ENCODE results near the gene VWA8. TPM values are rescaled to one million over a fixed set of nuclear protein-coding genes. Genes with fewer than 3 reads are reported as not detected.
A peak's percentile ranks its signal among the peaks of the same experiment; 100 is the strongest.

Gene VWA8
- total RNA-seq, 4 donors from 2014 or later, result 27.1 to 39.7 (median 30.4) TPM

DNA sequence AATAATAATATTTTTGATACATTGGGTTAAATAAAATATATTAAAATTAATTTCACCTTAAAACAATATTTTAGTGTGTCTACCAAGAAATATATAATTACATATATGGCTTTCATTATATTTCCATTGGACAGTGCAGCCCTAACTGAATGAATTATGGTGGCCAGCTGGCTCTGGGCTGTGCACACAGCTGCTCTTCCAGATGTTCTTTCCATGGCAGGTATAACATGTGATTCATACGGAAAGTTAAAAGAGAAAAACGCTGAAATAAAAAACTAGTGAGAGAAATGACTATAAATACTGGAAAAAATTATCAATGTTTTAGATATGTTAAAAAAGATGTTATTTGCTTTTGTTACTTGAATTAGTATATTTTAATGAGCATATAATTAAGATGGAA lies 287.3 kb downstream of the VWA8 start:
- no peak overlapping the region for H3K27ac ChIP-seq
- no peaks in the 10 kb centered on the region for H3K9me3 ChIP-seq
- TF ChIP-seq, protein P1, sequence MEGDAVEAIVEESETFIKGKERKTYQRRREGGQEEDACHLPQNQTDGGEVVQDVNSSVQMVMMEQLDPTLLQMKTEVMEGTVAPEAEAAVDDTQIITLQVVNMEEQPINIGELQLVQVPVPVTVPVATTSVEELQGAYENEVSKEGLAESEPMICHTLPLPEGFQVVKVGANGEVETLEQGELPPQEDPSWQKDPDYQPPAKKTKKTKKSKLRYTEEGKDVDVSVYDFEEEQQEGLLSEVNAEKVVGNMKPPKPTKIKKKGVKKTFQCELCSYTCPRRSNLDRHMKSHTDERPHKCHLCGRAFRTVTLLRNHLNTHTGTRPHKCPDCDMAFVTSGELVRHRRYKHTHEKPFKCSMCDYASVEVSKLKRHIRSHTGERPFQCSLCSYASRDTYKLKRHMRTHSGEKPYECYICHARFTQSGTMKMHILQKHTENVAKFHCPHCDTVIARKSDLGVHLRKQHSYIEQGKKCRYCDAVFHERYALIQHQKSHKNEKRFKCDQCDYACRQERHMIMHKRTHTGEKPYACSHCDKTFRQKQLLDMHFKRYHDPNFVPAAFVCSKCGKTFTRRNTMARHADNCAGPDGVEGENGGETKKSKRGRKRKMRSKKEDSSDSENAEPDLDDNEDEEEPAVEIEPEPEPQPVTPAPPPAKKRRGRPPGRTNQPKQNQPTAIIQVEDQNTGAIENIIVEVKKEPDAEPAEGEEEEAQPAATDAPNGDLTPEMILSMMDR (IDR thresholded peaks at IDR 0.05), result no peak
- no peak for TF ChIP-seq POLR2A (IDR thresholded peaks at IDR 0.05)
- no peaks in the 10 kb centered on the region for H3K27me3 ChIP-seq
- peaks cover 0 to 7% of the 10 kb centered on the region in 2 donors for H3K36me3 ChIP-seq
- 89 to 91% methylated on average over 2 of the region's 2 CpGs for WGBS, 2 donors
- H3K4me1 ChIP-seq, result no peaks in the 10 kb centered on the region
- intact Hi-C loops (cut with DNase I), result loop anchor here (5.0 kb wide), 1 partner anchor 434 kb away; no protein-coding TSS in a partner anchor
- DNase-seq, result no peak
- no peak overlapping the region for H3K4me3 ChIP-seq (replicated peaks in 1 of 3)

DNA sequence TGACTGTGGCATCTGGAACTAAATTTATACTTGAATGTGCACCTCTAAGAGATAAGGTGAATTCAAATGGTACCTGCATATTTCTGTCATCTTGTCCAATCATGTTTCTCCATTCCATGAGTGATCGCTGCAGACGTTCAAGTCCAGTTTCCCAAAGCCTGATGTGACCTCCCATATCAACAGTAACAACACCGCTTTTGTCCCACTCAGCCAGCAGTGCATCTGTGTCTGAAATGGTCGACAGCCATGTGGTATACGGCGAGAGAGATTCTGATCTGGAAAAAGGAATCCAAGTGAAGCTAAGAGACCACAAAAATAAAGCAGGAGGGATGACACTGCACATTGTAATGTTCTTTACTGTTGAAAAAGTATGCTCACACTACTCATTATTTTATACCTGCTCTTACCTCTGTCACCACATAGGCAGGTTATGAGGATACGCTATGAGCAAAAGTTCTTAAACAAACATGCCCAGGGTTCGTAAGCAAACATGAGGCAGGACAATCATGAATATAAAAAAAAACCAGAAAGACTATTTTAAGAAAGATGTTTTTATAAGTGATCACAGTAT lies 290.0 kb downstream of the VWA8 start:
- H3K36me3 ChIP-seq, result peaks cover 0 to 7% of the 10 kb centered on the region in 2 donors
- TF ChIP-seq, protein P1 (IDR thresholded peaks at IDR 0.05), result no peak
- TF ChIP-seq POLR2A (IDR thresholded peaks at IDR 0.05), result no peak
- H3K4me1 ChIP-seq, result no peaks in the 10 kb centered on the region
- H3K4me3 ChIP-seq (replicated peaks in 1 of 3), result no peak overlapping the region
- intact Hi-C loops (cut with DNase I), result loop anchor here (5.0 kb wide), 1 partner anchor 436 kb away; no protein-coding TSS in a partner anchor
- WGBS, 2 donors, result 89 to 93% methylated on average over 8 of the region's 8 CpGs
- DNase-seq, result no peak
- H3K27ac ChIP-seq, result no peak overlapping the region
- H3K27me3 ChIP-seq, result no peaks in the 10 kb centered on the region
- H3K9me3 ChIP-seq, result no peaks in the 10 kb centered on the region

DNA sequence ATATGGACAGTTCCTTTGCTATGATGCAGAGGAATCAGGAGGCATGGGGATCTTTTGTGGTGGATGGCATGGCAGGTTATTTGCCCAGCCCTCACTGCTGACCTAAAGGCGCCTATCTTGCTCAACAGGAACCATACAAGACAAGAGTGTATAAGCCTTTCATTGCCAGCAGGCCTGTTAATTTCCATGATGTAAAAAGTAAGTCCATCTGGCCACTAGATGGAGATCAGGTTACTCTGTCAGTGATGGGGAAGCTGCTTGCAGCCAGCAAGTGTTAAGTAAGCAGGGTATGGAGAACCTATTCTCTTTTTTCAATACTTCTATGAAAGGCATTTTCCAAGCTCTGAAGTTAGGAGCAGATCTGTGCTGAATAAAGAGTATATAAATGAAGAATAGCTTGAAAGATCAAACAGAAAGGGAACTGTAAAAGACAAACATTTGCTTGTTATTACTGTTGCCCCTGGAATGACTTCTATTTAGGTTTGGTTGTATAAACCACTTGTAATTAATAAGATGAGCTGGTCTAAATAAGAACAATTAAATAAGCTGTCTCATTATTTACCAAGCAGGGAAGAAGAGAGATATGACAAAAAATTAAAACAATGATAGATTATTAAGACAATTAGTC lies 292.7 kb downstream of the VWA8 start:
- no peak for TF ChIP-seq POLR2A (IDR thresholded peaks at IDR 0.05)
- TF ChIP-seq, protein P1 (IDR thresholded peaks at IDR 0.05), result peak; percentile 61 to 98 (median 80)
- Histone ChIP-seq H3K4me1 (no peaks in the 10 kb centered on the region), H3K27ac (no peak overlapping the region), H3K27me3 (no peaks in the 10 kb centered on the region), H3K9me3 (no peaks in the 10 kb centered on the region), H3K4me3 (replicated peaks in 1 of 3) (no peak overlapping the region), H3K36me3 (peaks cover 0 to 7% of the 10 kb centered on the region in 2 donors)
- 7 to 33% methylated on average over 1 of the region's 1 CpG for WGBS, 2 donors
- DNase-seq, result peak; percentile 50 to 55
- intact Hi-C loops (cut with DNase I), result no loop called here

DNA sequence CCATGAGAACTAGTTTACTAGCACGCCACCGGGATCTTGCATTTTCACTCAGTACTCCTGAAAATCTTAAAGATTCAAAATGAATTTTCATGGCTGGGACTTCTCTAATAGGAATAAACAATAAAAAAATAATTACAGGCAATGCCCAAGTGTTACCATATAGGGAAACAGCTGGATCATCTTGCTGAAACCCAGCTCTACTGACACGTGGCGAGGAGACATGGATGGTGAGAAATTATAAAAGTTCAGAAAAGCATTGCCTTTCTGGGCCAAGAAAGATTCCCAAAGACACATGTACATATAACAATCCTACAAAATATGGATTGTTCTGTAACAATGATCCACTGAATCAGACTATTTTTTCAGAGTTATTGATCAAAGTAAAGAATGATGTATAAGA lies 294.3 kb downstream of the VWA8 start:
- no peak overlapping the region for H3K27ac ChIP-seq
- no peaks in the 10 kb centered on the region for H3K9me3 ChIP-seq
- 92 to 97% methylated on average over 4 of the region's 4 CpGs for WGBS, 2 donors
- H3K36me3 ChIP-seq, result peaks cover 0 to 7% of the 10 kb centered on the region in 2 donors
- intact Hi-C loops (cut with DNase I), result no loop called here
- no peak for TF ChIP-seq POLR2A (IDR thresholded peaks at IDR 0.05)
- TF ChIP-seq, protein P1 (IDR thresholded peaks at IDR 0.05), result no peak
- no peaks in the 10 kb centered on the region for H3K4me1 ChIP-seq
- H3K4me3 ChIP-seq (replicated peaks in 1 of 3), result no peak overlapping the region
- no peak for DNase-seq
- H3K27me3 ChIP-seq, result no peaks in the 10 kb centered on the region

DNA sequence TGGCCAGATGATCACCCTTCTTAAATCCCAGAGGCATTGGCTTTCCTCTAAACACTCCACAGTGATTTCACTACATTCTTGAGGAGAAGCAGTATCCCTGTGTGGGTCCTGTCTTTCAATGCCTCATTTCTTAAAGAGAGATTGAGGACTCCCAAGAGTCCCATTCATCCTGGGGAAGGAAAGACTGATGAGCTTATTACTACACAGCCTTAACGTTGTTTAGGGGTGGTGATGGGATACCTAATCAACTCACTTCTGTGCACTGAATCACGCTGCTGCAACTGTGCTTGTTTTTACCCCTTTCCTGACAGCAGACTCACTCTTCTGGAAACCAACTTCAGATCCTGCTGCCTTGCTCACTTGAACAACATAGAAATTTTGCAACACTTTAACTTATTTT lies 300.5 kb downstream of the VWA8 start:
- no peaks in the 10 kb centered on the region for H3K9me3 ChIP-seq
- intact Hi-C loops (cut with DNase I), result no loop called here
- H3K36me3 ChIP-seq, result no peaks in the 10 kb centered on the region
- no peaks in the 10 kb centered on the region for H3K4me1 ChIP-seq
- no peaks in the 10 kb centered on the region for H3K27me3 ChIP-seq
- no peak overlapping the region for H3K27ac ChIP-seq
- WGBS, 2 donors, result 80% methylated on average over 2 of the region's 2 CpGs
- H3K4me3 ChIP-seq (replicated peaks in 1 of 3), result no peak overlapping the region
- no peak for TF ChIP-seq POLR2A (IDR thresholded peaks at IDR 0.05)
- TF ChIP-seq, protein P1 (IDR thresholded peaks at IDR 0.05), result no peak
- no peak for DNase-seq

Measured in thyroid gland (tissue), 4 donors.